GM18519 (cell line): ENCODE data around the gene KNG1.
"Not testable (repeated sequence)": the region's sequence is repeated elsewhere in the genome, so short reads cannot be mapped to it uniquely, and the experiment has no call there.

ENCODE experiments used
- ATAC-seq: cut with Tn5 transposase; IDR thresholded peaks from one replicate; pipeline ENCODE4 v1.9.1; 2021; ENCODE audit warnings: mild to moderate bottlenecking, moderate library complexity; ENCODE audit not compliant: unreplicated experiment, low FRiP score

KNG1 gene

GRCh38 chr3:186708983-186709679 lies 8.0 kb upstream of the KNG1 start:
- no peak for ATAC-seq

- ATAC-seq: not testable (repeated sequence)
Measured at GRCh38 chr3:186710694-186711093, 6.5 kb upstream of the KNG1 start.

GRCh38 chr3:186713499-186713898 lies 3.7 kb upstream of the KNG1 start:
- ATAC-seq: no peak

GRCh38 chr3:186719945-186720739 lies 3.0 kb downstream of the KNG1 start:
- ATAC-seq: no peak

GRCh38 chr3:186722457-186722856 lies 5.3 kb downstream of the KNG1 start:
- no peak for ATAC-seq

GRCh38 chr3:186724911-186725310 lies 7.8 kb downstream of the KNG1 start:
- no peak for ATAC-seq

GRCh38 chr3:186732169-186732766 lies 15.1 kb downstream of the KNG1 start:
- no peak for ATAC-seq

GRCh38 chr3:186742618-186743380 lies 25.6 kb downstream of the KNG1 start:
- ATAC-seq: no peak

- no peak for ATAC-seq
Measured at GRCh38 chr3:186743666-186744065, 26.5 kb downstream of the KNG1 start.

GRCh38 chr3:186746008-186746407 lies 28.8 kb downstream of the KNG1 start:
- ATAC-seq: no peak

- no peak for ATAC-seq
Measured at GRCh38 chr3:186750316-186750715, 33.2 kb downstream of the KNG1 start.

- ATAC-seq: no peak
Measured at GRCh38 chr3:186751480-186751879, 34.3 kb downstream of the KNG1 start.

GRCh38 chr3:186754006-186754405 lies 36.8 kb downstream of the KNG1 start:
- ATAC-seq: no peak

- no peak for ATAC-seq
Measured at GRCh38 chr3:186754871-186755270, 37.7 kb downstream of the KNG1 start.

- ATAC-seq: no peak
Measured at GRCh38 chr3:186757214-186757613, 40.1 kb downstream of the KNG1 start.

GRCh38 chr3:186757686-186758220 lies 40.6 kb downstream of the KNG1 start:
- no peak for ATAC-seq

GRCh38 chr3:186759231-186759930 lies 42.2 kb downstream of the KNG1 start:
- no peak for ATAC-seq

GRCh38 chr3:186760141-186760833 lies 43.1 kb downstream of the KNG1 start:
- ATAC-seq: no peak

- no peak for ATAC-seq
Measured at GRCh38 chr3:186760897-186761447, 43.8 kb downstream of the KNG1 start.
